ENCODE results near the gene PODNL1. TPM values are rescaled to one million over a fixed set of nuclear protein-coding genes. Genes with fewer than 3 reads are reported as not detected.

Gene PODNL1
- total RNA-seq, 1 experiment from 2014 or later, result 6.4 TPM

GRCh38 chr19:13914777-13915176 lies 23.4 kb downstream of the PODNL1 start:
- intact Hi-C loops (cut with micrococcal nuclease; ENCODE audit: unreplicated experiment), result no loop called here
- peaks cover 46% of the 10 kb centered on the region for H3K36me3 ChIP-seq (ENCODE audit: low read depth)
- POLR2A ChIA-PET (ENCODE audit: unreplicated experiment), result no interaction called here
- H3K9me2 ChIP-seq (ENCODE audit: insufficient read depth), result no peaks in the 10 kb centered on the region
- CTCF ChIA-PET, result no interaction called here
- H3K27ac ChIP-seq, result no peak overlapping the region
- no peaks in the 10 kb centered on the region for H3K4me1 ChIP-seq (replicated peaks; ENCODE audit: insufficient read depth)
- H3F3A ChIP-seq (ENCODE audit: insufficient read depth, low read depth), result peaks cover 25% of the 10 kb centered on the region
- H2AFZ ChIP-seq, result no peak overlapping the region
- H3K4me2 ChIP-seq, result no peak overlapping the region
- no peaks in the 10 kb centered on the region for H4K20me1 ChIP-seq (ENCODE audit: insufficient read depth)
- H3K27me3 ChIP-seq (ENCODE audit: insufficient read depth, low read depth), result no peaks in the 10 kb centered on the region
- no peaks in the 10 kb centered on the region for H3K9me3 ChIP-seq (ENCODE audit: insufficient read depth, low read depth)
- TF ChIP-seq CTCF (conservative IDR thresholded peaks at IDR 0.05), result no peak
- TF ChIP-seq EZH2 (IDR thresholded peaks at IDR 0.05; ENCODE audit: low read depth), result no peak
- no peak for DNase-seq
- BruUV-seq (replicated peaks), result no TSS peak
- no peaks in the 10 kb centered on the region for H3K79me2 ChIP-seq (ENCODE audit: low read depth)
- H3K4me3 ChIP-seq, result no peak overlapping the region

GRCh38 chr19:13913352-13913751 lies 24.9 kb downstream of the PODNL1 start:
- ChIA-PET POLR2A (ENCODE audit: unreplicated experiment) (no interaction called here), CTCF (no interaction called here)
- H4K20me1 ChIP-seq (ENCODE audit: insufficient read depth), result no peaks in the 10 kb centered on the region
- H3K9me3 ChIP-seq (ENCODE audit: insufficient read depth, low read depth), result no peaks in the 10 kb centered on the region
- no peaks in the 10 kb centered on the region for H3K9me2 ChIP-seq (ENCODE audit: insufficient read depth)
- no peak for DNase-seq
- H3K4me3 ChIP-seq, result no peak overlapping the region
- TF ChIP-seq EZH2 (IDR thresholded peaks at IDR 0.05; ENCODE audit: low read depth), result no peak
- no peak for TF ChIP-seq CTCF (conservative IDR thresholded peaks at IDR 0.05)
- no peak overlapping the region for H3K4me2 ChIP-seq
- H3K79me2 ChIP-seq (ENCODE audit: low read depth), result 0 out of 2 replicates have a peak, but pooled peaks cover 3% of the 10 kb centered on the region
- peaks cover 25% of the 10 kb centered on the region for H3F3A ChIP-seq (ENCODE audit: insufficient read depth, low read depth)
- no peak overlapping the region for H2AFZ ChIP-seq
- H3K27me3 ChIP-seq (ENCODE audit: insufficient read depth, low read depth), result no peaks in the 10 kb centered on the region
- H3K36me3 ChIP-seq (ENCODE audit: low read depth), result peaks cover 49% of the 10 kb centered on the region
- intact Hi-C loops (cut with micrococcal nuclease; ENCODE audit: unreplicated experiment), result no loop called here
- BruUV-seq (replicated peaks), result no TSS peak
- H3K27ac ChIP-seq, result no peak overlapping the region
- no peaks in the 10 kb centered on the region for H3K4me1 ChIP-seq (replicated peaks; ENCODE audit: insufficient read depth)

- CTCF ChIA-PET, result no interaction called here
- intact Hi-C loops (cut with micrococcal nuclease; ENCODE audit: unreplicated experiment), result no loop called here
- Histone ChIP-seq H3F3A (ENCODE audit: insufficient read depth, low read depth) (peaks cover 12% of the 10 kb centered on the region; the same call in 1 of the 2 replicates), H3K27me3 (ENCODE audit: insufficient read depth, low read depth) (no peaks in the 10 kb centered on the region), H4K20me1 (ENCODE audit: insufficient read depth) (no peaks in the 10 kb centered on the region), H3K4me3 (no peak overlapping the region), H2AFZ (no peak overlapping the region), H3K36me3 (ENCODE audit: low read depth) (peaks cover 24% of the 10 kb centered on the region), H3K79me2 (ENCODE audit: low read depth) (peaks cover 20% of the 10 kb centered on the region), H3K4me2 (no peak overlapping the region), H3K4me1 (replicated peaks; ENCODE audit: insufficient read depth) (peaks cover 11% of the 10 kb centered on the region; the same call in 1 of the 2 replicates), H3K27ac (no peak overlapping the region), H3K9me3 (ENCODE audit: insufficient read depth, low read depth) (no peaks in the 10 kb centered on the region), H3K9me2 (ENCODE audit: insufficient read depth) (no peaks in the 10 kb centered on the region)
- POLR2A ChIA-PET (ENCODE audit: unreplicated experiment), result no interaction called here
- BruUV-seq (replicated peaks), result no TSS peak
- no peak for TF ChIP-seq CTCF (conservative IDR thresholded peaks at IDR 0.05)
- DNase-seq, result no peak
Measured at GRCh38 chr19:13909430-13909829, 28.8 kb downstream of the PODNL1 start.
